ENCODE results near the gene SELENOM. TPM values are rescaled to one million over a fixed set of nuclear protein-coding genes. Genes with fewer than 3 reads are reported as not detected.

SELENOM gene
- total RNA-seq, 1 donor = 97.9 TPM

DNA sequence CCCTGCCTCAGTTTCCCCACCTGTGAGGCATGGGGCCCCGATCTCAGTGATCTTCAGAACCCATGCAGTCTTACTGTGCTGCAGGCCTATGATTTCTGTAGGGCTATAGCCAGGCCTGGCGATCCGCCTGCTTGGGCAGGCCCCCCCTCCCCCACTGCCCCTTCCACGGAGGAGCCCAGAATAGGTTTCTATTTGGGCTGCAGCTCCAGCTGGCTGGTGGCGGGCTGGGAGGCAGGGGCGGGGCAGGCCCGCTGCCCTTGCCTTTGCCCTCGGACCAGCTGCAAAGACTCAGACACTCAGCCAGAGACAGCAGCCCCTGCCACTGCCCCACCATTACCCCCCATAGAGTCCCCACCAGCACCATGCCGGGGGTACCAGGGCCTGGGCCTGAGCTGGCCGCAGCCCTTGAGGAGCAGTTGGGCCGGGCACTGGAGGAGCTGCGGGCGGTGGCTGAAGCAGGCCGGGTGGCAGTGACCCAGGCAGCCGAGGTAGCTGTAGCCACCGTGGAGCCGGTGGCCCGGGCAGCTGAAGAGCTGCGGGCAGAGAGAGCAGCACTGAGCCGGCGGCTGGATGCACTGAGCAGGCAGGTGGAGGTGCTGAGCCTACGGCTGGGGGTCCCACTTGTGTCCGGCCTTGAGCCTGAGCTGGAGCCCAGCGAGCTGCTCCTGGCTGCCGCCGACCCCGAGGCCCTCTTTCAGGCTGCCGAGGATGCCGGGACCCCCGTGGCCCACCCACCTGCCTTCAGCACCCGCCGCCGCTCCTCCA, 14.1 kb downstream of the SELENOM start:
- H3K4me3 ChIP-seq (ENCODE audit: low read depth, low read length) = no peak overlapping the region
- TF ChIP-seq, protein P1, sequence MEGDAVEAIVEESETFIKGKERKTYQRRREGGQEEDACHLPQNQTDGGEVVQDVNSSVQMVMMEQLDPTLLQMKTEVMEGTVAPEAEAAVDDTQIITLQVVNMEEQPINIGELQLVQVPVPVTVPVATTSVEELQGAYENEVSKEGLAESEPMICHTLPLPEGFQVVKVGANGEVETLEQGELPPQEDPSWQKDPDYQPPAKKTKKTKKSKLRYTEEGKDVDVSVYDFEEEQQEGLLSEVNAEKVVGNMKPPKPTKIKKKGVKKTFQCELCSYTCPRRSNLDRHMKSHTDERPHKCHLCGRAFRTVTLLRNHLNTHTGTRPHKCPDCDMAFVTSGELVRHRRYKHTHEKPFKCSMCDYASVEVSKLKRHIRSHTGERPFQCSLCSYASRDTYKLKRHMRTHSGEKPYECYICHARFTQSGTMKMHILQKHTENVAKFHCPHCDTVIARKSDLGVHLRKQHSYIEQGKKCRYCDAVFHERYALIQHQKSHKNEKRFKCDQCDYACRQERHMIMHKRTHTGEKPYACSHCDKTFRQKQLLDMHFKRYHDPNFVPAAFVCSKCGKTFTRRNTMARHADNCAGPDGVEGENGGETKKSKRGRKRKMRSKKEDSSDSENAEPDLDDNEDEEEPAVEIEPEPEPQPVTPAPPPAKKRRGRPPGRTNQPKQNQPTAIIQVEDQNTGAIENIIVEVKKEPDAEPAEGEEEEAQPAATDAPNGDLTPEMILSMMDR (IDR thresholded peaks at IDR 0.05; ENCODE audit: insufficient read depth, low read length) = no peak
- DNase-seq (ENCODE audit: low read depth) = no peak

DNA sequence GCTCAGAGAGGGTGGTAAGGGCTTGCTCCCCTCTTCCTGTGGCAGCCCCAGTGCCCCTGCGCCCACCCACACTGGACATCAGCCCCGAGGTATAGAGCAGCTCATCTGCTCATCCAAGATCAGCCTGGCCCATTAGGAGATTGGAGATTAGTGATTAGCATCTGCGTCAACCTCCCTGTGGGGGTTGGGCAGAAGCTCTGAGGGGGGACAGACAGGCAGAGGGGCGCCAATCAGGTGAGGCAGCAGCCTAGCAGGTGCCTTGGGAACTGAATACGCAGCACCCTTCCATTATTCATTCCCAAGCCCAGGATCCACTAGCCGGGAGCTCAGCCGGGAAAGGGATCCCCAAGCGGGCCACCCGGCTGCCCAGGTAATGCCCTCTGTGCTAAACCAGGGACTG, 15.2 kb downstream of the SELENOM start:
- TF ChIP-seq, protein P1 (IDR thresholded peaks at IDR 0.05; ENCODE audit: insufficient read depth, low read length) = no peak
- DNase-seq (ENCODE audit: low read depth) = no peak
- no peak overlapping the region for H3K4me3 ChIP-seq (ENCODE audit: low read depth, low read length)

DNA sequence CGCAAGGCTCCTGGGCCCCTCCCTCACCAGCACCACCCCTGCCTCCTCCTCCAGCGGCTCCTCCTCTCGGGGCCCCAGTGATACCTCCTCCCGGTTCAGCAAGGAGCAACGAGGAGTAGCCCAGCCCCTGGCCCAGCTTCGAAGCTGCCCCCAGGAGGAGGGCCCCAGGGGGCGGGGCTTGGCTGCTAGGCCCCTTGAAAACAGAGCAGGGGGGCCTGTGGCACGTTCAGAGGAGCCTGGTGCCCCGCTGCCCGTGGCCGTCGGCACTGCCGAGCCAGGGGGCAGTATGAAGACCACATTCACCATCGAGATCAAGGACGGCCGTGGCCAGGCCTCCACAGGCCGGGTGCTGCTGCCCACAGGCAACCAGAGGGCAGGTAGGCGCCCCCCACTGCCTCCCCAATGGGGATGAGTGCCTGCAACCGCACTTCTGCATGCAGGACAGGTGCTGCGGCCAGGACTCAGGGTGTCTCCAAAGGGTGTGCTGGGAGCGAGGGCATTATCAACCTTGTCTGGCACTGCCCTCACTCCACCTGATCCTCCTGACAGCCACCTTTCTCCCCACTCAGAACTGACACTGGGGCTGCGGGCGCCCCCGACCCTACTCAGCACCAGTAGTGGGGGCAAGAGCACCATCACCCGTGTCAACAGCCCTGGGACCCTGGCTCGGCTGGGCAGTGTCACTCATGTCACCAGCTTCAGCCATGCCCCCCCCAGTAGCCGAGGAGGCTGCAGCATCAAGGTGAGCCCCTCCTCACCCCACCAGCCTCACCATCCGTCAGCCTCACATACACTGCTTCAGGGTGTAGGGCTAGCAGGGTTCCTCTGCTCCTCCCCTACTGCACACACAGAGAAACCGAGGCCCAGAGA, 16.0 kb downstream of the SELENOM start:
- DNase-seq (ENCODE audit: low read depth) = no peak
- no peak overlapping the region for H3K4me3 ChIP-seq (ENCODE audit: low read depth, low read length)
- TF ChIP-seq, protein P1 (IDR thresholded peaks at IDR 0.05; ENCODE audit: insufficient read depth, low read length) = no peak

DNA sequence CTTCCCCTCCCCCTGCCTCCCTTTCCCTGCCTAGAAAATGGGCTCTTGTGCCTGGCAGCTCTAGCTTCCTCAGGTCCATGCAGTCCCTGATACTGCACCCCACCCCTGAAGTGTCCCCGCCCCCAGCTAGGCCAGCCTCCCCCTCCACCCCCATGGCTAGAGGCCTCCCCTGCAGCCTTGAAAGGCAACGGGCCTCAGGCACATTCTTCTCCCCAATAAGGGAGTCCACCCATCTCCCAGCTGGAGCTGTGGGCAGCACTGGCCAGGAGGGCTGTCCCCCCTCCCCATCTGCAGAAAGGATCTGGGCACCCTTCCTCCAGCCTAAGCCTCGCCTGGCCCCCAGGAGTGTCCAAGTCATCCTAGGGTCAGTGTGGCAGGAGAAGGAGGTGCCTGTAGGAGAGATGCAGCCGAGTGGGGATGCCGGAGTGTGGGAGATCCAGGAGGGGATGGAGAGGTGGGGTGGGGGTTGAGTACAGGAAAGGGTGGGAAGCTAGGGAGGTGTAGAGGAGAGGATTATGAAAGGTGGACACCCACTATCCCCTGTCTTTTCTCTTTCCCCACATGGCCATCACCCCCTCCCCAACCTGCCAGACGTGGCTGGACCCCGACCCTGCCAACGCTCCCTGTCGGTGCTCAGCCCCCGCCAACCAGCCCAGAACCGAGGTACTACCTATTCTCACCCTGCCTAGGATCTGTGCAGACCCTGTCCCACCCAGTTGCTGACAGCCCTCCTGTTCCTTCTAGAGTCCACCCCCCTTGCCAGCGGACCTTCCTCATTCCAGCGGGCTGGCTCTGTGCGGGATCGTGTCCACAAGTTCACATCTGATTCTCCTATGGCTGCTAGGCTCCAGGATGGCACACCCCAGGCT, 16.9 kb downstream of the SELENOM start:
- no peak for DNase-seq (ENCODE audit: low read depth)
- H3K4me3 ChIP-seq (ENCODE audit: low read depth, low read length) = no peak overlapping the region
- TF ChIP-seq, protein P1 (IDR thresholded peaks at IDR 0.05; ENCODE audit: insufficient read depth, low read length) = no peak

DNA sequence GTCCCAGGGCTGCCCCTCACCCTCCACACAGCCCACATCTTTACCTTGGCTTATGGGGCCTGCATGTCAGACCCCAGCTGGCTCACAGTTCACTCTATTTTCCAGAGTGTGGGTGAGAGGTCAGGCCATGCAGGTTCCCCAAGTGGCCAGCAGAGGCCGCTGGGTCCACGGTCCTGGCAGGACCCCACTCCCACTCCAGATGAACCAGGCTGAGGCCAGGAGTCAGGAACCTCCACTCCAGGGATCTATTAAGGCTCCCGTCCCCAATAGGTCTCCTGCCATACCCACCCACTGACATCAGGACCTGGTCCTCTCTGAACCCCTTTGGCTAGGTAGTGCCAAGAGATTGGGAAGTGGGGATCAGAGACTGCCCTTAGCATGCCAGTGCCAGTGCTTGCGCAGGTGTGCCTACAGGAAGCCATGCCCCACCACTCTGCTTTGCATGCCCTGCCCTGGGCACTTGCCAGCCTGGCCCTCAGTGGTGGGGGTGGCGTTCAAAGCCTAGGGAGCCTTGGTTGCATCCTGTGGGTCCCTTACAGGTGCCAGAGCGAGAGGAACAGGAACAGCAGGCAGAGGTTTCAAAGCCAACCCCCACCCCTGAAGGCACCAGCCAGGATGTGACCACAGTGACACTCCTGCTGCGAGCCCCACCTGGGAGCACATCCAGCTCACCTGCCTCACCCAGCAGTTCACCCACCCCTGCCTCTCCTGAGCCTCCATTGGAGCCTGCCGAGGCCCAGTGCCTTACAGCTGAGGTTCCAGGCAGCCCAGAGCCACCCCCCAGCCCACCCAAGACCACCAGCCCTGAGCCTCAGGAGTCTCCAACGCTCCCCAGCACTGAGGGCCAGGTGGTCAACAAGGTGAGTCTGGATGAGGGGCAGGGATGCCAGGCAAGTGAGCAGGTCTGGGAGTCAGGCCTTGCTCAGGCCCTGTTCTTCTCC, 17.9 kb downstream of the SELENOM start:
- H3K4me3 ChIP-seq (ENCODE audit: low read depth, low read length) = no peak overlapping the region
- TF ChIP-seq, protein P1 (IDR thresholded peaks at IDR 0.05; ENCODE audit: insufficient read depth, low read length) = peak; percentile 89
- peak; percentile 53 for DNase-seq (ENCODE audit: low read depth)

Data from fibroblast of the aortic adventitia (primary cell).